ENCODE data around the gene HOXD3.

HOXD3 gene

DNA sequence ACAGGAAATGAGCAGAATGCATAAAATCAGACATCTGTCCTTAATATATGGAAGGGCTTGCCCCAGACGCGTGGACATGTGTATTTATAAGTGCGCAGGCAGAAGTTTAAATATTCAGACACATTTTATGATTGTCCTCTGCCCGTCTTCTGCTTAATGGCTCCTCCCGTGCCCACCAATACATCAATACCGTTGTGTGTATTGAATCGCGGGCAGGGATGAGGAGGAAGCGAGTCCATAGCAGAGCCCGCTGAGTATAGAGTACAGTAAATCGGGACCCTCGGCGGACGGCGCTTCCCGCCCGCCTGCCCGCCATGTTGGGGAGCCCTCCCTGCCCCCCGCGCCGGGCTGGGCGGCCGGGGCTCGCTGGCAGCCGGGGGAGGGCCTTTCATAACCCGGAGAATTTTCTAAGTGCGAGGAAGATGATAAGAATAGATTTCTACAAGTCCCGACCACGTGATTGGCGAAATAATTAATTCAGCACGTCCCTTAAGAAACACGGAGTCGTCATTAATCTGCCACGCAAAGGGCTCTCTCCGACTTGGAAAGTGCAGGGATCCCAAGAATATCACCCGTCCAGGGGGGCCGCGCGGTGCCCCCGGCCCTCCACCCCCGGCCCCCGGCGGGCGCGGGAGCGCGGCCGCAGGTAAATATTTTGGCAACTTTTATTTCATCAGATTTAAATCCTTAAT lies at the start of gene HOXD3:
Gene HOXD3, plus strand, starts transcription at position 501 of the 692 bp plus-strand sequence. CDS start 11,808 bp downstream, outside the sequence.
- H3K4me3 ChIP-seq (ENCODE audit: low read depth, low read length), result no peak within 1 kb of the TSS
- no peak for DNase-seq (ENCODE audit: low read depth)
- no peak for TF ChIP-seq POLR2A (IDR thresholded peaks at IDR 0.05; ENCODE audit: extremely low read depth, insufficient read length)
- TF ChIP-seq, protein P1, sequence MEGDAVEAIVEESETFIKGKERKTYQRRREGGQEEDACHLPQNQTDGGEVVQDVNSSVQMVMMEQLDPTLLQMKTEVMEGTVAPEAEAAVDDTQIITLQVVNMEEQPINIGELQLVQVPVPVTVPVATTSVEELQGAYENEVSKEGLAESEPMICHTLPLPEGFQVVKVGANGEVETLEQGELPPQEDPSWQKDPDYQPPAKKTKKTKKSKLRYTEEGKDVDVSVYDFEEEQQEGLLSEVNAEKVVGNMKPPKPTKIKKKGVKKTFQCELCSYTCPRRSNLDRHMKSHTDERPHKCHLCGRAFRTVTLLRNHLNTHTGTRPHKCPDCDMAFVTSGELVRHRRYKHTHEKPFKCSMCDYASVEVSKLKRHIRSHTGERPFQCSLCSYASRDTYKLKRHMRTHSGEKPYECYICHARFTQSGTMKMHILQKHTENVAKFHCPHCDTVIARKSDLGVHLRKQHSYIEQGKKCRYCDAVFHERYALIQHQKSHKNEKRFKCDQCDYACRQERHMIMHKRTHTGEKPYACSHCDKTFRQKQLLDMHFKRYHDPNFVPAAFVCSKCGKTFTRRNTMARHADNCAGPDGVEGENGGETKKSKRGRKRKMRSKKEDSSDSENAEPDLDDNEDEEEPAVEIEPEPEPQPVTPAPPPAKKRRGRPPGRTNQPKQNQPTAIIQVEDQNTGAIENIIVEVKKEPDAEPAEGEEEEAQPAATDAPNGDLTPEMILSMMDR (IDR thresholded peaks at IDR 0.05; ENCODE audit: low read depth, low read length), result no peak
- TF ChIP-seq, protein P2, sequence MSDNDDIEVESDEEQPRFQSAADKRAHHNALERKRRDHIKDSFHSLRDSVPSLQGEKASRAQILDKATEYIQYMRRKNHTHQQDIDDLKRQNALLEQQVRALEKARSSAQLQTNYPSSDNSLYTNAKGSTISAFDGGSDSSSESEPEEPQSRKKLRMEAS (IDR thresholded peaks at IDR 0.05; ENCODE audit: low read depth, low read length), result no peak
- no peak for TF ChIP-seq MYC (IDR thresholded peaks at IDR 0.05; ENCODE audit: low read depth, low read length)

DNA sequence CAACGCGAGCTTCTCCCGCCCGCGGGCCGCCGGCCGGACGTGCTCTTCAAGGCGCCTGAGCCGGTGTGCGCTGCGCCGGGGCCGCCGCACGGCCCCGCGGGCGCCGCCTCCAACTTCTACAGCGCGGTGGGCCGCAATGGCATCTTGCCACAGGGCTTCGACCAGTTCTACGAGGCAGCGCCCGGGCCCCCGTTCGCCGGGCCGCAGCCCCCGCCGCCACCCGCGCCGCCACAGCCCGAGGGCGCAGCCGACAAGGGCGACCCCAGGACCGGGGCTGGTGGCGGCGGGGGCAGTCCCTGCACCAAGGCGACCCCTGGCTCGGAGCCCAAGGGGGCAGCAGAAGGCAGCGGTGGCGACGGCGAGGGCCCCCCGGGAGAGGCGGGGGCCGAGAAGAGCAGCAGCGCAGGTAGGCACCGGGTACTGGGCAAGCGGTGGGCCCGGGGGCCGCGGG lies 49.4 kb upstream of the HOXD3 start:
- TF ChIP-seq MYC (IDR thresholded peaks at IDR 0.05; ENCODE audit: low read depth, low read length) (no peak), POLR2A (IDR thresholded peaks at IDR 0.05; ENCODE audit: extremely low read depth, insufficient read length) (no peak)
- TF ChIP-seq, protein P2 (IDR thresholded peaks at IDR 0.05; ENCODE audit: low read depth, low read length), result no peak
- TF ChIP-seq, protein P1 (IDR thresholded peaks at IDR 0.05; ENCODE audit: low read depth, low read length), result no peak
- no peak overlapping the region for H3K4me3 ChIP-seq (ENCODE audit: low read depth, low read length)
- DNase-seq (ENCODE audit: low read depth), result no peak

DNA sequence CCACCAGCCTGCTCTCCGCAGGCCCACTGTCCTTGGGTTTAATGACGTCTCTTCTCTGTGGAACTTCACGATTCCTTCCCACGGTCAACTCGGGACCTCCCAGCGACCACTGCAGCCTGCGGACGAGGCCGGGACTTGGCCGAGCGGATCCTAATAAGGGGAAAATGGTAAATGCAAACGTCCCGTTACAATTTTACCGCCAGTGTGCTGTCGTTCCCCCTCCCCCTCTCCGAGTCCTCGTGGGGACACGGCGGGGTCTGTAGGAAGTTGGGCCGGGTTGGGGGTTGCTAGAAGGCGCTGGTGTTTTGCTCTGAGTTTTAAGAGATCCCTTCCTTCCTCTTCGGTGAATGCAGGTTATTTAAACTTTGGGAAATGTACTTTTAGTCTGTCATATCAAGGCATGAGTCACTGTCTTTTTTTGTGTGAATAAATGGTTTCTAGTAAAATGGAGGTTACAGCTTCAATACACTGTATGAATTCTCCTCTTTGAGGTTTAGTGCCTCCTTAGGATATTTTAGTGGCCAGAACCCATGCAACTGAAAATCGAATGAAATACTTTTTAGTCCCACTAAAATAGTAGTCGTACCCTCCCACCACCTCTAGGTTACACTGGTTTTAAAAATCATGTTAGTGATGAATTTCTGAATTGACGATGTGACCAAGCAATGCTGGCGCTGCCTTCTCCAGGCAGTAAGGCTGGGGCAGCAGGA lies 47.8 kb upstream of the HOXD3 start:
- TF ChIP-seq MYC (IDR thresholded peaks at IDR 0.05; ENCODE audit: low read depth, low read length), result no peak
- TF ChIP-seq, protein P2 (IDR thresholded peaks at IDR 0.05; ENCODE audit: low read depth, low read length), result no peak
- TF ChIP-seq, protein P1 (IDR thresholded peaks at IDR 0.05; ENCODE audit: low read depth, low read length), result no peak
- TF ChIP-seq POLR2A (IDR thresholded peaks at IDR 0.05; ENCODE audit: extremely low read depth, insufficient read length), result no peak
- no peak for DNase-seq (ENCODE audit: low read depth)
- no peak overlapping the region for H3K4me3 ChIP-seq (ENCODE audit: low read depth, low read length)

DNA sequence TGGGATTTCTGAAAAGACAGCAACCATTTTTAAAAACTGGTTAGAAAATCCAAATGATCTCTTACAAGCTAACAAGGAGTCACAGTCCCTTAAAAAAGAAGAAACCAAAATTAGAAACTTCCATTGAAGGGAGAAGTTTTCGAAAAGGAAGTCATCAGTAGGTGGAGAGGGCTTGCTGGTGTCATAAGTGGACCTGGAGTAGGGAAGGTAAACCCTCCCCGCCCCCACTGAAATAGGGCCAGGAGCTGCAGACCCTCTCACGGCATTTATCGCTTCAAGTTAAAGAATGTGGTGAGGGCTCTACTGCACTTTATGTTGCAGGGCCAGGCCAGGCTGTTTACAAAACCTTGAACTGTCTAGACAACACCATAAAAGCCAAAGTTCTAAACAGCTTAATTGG lies 47.2 kb upstream of the HOXD3 start:
- DNase-seq (ENCODE audit: low read depth), result no peak
- TF ChIP-seq, protein P1 (IDR thresholded peaks at IDR 0.05; ENCODE audit: low read depth, low read length), result no peak
- no peak for TF ChIP-seq POLR2A (IDR thresholded peaks at IDR 0.05; ENCODE audit: extremely low read depth, insufficient read length)
- TF ChIP-seq, protein P2 (IDR thresholded peaks at IDR 0.05; ENCODE audit: low read depth, low read length), result no peak
- TF ChIP-seq MYC (IDR thresholded peaks at IDR 0.05; ENCODE audit: low read depth, low read length), result no peak
- H3K4me3 ChIP-seq (ENCODE audit: low read depth, low read length), result no peak overlapping the region

DNA sequence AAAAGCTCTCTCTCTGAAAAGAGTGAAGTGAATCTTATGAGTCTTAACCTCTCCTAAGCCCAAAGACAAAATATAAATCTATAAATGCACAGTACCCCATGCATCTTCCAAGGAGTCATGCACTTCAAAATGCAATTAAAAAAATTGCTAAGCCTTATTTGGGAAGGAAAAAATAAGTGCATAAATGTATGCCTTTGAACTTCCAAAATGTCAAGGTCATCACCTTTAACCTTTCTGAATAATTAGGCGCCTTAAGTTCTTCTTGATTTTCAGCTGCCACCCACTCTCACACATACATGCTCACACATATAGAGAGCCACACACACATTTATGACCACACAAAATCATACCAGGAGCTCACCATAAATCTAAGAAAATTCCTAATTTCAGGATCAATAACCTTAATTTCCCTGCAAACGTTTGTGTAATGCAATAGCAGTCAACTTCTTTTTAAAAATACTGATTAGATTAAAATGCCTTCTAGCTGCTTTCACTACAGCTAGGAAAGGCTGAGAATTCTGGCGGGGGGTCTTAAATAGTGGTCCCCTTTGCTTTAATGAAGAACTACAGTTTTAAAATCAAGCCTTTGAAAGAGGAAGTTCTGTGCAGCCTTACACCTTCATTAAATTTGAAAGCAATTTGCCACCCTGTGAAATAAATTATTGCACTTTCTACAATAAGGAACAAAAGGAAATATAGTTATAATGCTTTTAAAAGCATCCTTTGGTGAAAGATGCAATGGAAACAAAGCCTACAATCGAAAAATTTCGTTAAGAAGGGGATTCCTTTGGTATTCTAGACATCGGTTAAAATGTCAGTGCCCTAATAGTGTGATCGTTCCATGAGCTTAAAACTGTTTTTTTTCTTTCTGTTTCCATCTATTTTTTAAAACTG lies 46.4 kb upstream of the HOXD3 start:
- TF ChIP-seq, protein P1 (IDR thresholded peaks at IDR 0.05; ENCODE audit: low read depth, low read length), result no peak
- TF ChIP-seq MYC (IDR thresholded peaks at IDR 0.05; ENCODE audit: low read depth, low read length), result no peak
- TF ChIP-seq, protein P2 (IDR thresholded peaks at IDR 0.05; ENCODE audit: low read depth, low read length), result no peak
- no peak for TF ChIP-seq POLR2A (IDR thresholded peaks at IDR 0.05; ENCODE audit: extremely low read depth, insufficient read length)
- no peak overlapping the region for H3K4me3 ChIP-seq (ENCODE audit: low read depth, low read length)
- DNase-seq (ENCODE audit: low read depth), result no peak
